Progenitor cell of endocrine pancreas (in vitro differentiated cells): Measurements from ENCODE around the gene TUBA8. TPM values are rescaled to one million over a fixed set of nuclear protein-coding genes. Genes with fewer than 3 reads are reported as not detected.
"Not testable (repeated sequence)": the region's sequence is repeated elsewhere in the genome, so short reads cannot be mapped to it uniquely, and the experiment has no call there.

Experiments
- DNase-seq: peaks from one replicate; pipeline ENCODE4 v3.0.0; 2021; ENCODE audit warnings: low spot score; ENCODE audit not compliant: unreplicated experiment
- H3K27ac Mint-ChIP-seq: 2 replicates; pipeline ENCODE4 v1.8.0; 2021; ENCODE audit warnings: mild to moderate bottlenecking, moderate library complexity, mixed read lengths
- H3K27me3 Mint-ChIP-seq: 2 replicates; pipeline ENCODE4 v1.8.0; 2021; ENCODE audit warnings: mixed read lengths
- H3K36me3 Mint-ChIP-seq: 2 replicates; pipeline ENCODE4 v1.8.0; 2022; ENCODE audit warnings: mixed read lengths; ENCODE audit not compliant: insufficient read depth
- H3K4me1 Mint-ChIP-seq: 2 replicates; pipeline ENCODE4 v1.8.0; 2021; ENCODE audit warnings: low read depth, mixed read lengths
- H3K4me3 Mint-ChIP-seq: 2 replicates; pipeline ENCODE4 v1.8.0; 2021; ENCODE audit warnings: low read depth, mild to moderate bottlenecking, moderate library complexity, mixed read lengths
- H3K9me3 Mint-ChIP-seq: 2 replicates; pipeline ENCODE4 v1.8.0; 2021; ENCODE audit warnings: low read depth, mixed read lengths
- total RNA-seq: library from RNA; stranded (reverse); gene quantifications from 2 replicates; pipeline ENCODE4 v1.2.1, GENCODE V29; 2021

Gene TUBA8
- total RNA-seq, 1 donor from 2014 or later = 2.4 TPM

DNA sequence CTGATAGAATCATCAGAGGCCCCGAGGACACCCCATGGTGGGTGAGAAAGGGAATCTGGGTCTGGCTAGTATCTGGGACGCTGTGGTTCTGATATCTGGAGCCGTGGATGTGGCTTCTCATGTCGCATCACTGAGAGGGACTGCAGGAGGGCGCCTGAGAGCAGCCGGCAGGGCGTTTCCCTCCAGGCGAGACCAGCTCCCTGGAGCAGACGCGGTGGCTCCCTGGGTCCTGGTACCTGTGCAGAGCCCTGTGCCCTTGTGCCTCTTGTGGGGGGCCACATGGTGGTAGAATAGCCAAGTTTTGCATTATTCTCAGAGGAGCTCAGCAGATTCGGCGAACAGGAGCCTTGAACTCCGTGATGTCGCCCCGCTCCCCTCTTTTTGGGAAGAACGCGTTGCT lies 59.7 kb downstream of the TUBA8 start:
- H3K4me1 Mint-ChIP-seq, H3K36me3 Mint-ChIP-seq, H3K27me3 Mint-ChIP-seq, DNase-seq, H3K4me3 Mint-ChIP-seq, H3K27ac Mint-ChIP-seq, H3K9me3 Mint-ChIP-seq: not testable (repeated sequence)

DNA sequence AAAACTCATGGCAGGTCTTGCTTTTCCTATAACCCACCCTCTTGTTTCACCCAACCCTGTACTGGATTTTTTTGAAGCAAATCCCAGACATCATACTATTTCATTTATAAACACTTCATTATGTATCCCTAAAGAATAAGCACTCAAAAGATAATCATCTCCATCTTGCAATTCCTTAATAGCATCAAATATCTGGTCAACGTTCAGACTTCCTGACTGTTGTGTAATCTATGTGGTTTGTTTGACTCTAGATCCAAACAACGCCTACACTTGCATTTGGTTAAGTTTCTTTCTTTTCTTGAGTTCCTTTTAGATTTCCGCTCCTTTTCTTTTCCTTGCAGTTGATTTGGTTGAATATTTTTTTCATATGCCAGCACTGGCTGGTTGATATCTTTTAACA lies 61.6 kb downstream of the TUBA8 start:
- not testable (repeated sequence) for H3K4me1 Mint-ChIP-seq, H3K4me3 Mint-ChIP-seq, H3K27me3 Mint-ChIP-seq, H3K9me3 Mint-ChIP-seq, H3K27ac Mint-ChIP-seq, H3K36me3 Mint-ChIP-seq, DNase-seq

DNA sequence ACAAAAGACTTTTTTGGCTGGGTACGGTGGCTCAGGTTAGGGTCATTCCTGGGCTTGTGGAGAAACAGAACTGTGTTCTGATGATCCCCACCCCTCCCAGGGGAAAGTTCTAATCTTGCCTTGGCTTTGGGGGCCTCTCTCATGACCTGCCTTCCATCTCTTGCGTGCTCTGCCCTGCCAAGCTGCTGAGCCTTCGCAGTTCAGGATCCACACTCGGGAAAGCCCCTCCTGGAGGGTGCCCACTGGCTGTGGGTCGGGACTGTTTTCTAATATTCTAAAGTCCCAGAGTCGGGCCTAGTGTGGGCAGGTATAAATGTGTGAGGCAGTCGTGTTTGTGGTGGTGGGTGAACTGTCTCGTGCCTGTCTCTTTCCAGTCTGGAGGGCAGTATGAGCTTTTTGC lies 62.2 kb downstream of the TUBA8 start:
- not testable (repeated sequence) for H3K36me3 Mint-ChIP-seq, DNase-seq, H3K27ac Mint-ChIP-seq

GRCh38 chr22:18173441-18173840 lies 62.8 kb downstream of the TUBA8 start:
- not testable (repeated sequence) for H3K36me3 Mint-ChIP-seq, H3K9me3 Mint-ChIP-seq, H3K4me3 Mint-ChIP-seq, H3K4me1 Mint-ChIP-seq, DNase-seq, H3K27ac Mint-ChIP-seq, H3K27me3 Mint-ChIP-seq

More for the DNA sequence above, 62.2 kb downstream of the TUBA8 start:
- not testable (repeated sequence) for H3K4me1 Mint-ChIP-seq, H3K4me3 Mint-ChIP-seq, H3K9me3 Mint-ChIP-seq, H3K27me3 Mint-ChIP-seq

Other genes starting within 250 kb of the TUBA8 start
- gene MICAL3, start 86.2 kb upstream of the TUBA8 start, total RNA-seq = 54.8 and 59.9 TPM in 2 replicates
- 46.1 and 50.1 TPM in 2 replicates for gene PEX26, start 32.8 kb upstream of the TUBA8 start, total RNA-seq
- 4.0 and 4.5 TPM in 2 replicates for gene USP18, start 39.4 kb downstream of the TUBA8 start, total RNA-seq